ENCODE measurements around the gene PIEZO1. TPM values are rescaled to one million over a fixed set of nuclear protein-coding genes. Genes with fewer than 3 reads are reported as not detected.

The PIEZO1 gene
- total and polyA plus RNA-seq, 2 donors (not counting 1 experiment from before 2014, with no cell fraction given): 94.5 to 313 TPM

GRCh38 chr16:88726408-88726749 lies 58.6 kb downstream of the PIEZO1 start:
- no peaks in the 10 kb centered on the region for H3K4me1 ChIP-seq (ENCODE audit: control insufficient read depth, extremely low read depth, insufficient read depth, low read length)
- H3K27ac ChIP-seq (ENCODE audit: insufficient read depth, low read length): no peak overlapping the region
- H3K79me2 ChIP-seq (ENCODE audit: control insufficient read depth, insufficient read depth, low read length): peaks cover 2% of the 10 kb centered on the region
- H3K4me3 ChIP-seq (replicated peaks in 1 of 4; ENCODE audit: control extremely low read depth in 1 of 4, insufficient read depth in 1 of 4, low read depth in 3 of 4, low read length in 4 of 4): no peak overlapping the region
- no peak overlapping the region for H3K4me2 ChIP-seq (ENCODE audit: extremely low read depth, insufficient read depth, low read length)
- no peak overlapping the region for H3K9ac ChIP-seq (ENCODE audit: insufficient read depth, low read length)
- H2AFZ ChIP-seq (ENCODE audit: low read length): no peak overlapping the region
- no peaks in the 10 kb centered on the region for H4K20me1 ChIP-seq (ENCODE audit: control insufficient read depth, extremely low read depth, insufficient read depth, low read length)
- no peaks in the 10 kb centered on the region for H3K9me3 ChIP-seq (ENCODE audit: control insufficient read depth, insufficient read depth, low read depth, low read length)
- TF ChIP-seq, protein P1, sequence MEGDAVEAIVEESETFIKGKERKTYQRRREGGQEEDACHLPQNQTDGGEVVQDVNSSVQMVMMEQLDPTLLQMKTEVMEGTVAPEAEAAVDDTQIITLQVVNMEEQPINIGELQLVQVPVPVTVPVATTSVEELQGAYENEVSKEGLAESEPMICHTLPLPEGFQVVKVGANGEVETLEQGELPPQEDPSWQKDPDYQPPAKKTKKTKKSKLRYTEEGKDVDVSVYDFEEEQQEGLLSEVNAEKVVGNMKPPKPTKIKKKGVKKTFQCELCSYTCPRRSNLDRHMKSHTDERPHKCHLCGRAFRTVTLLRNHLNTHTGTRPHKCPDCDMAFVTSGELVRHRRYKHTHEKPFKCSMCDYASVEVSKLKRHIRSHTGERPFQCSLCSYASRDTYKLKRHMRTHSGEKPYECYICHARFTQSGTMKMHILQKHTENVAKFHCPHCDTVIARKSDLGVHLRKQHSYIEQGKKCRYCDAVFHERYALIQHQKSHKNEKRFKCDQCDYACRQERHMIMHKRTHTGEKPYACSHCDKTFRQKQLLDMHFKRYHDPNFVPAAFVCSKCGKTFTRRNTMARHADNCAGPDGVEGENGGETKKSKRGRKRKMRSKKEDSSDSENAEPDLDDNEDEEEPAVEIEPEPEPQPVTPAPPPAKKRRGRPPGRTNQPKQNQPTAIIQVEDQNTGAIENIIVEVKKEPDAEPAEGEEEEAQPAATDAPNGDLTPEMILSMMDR (conservative IDR thresholded peaks at IDR 0.05 in 1 of 2, IDR thresholded peaks at IDR 0.05 in 1 of 2; ENCODE audit: low read depth in 1 of 2, low read length in 2 of 2): no peak
- TF ChIP-seq EZH2 (IDR thresholded peaks at IDR 0.05; ENCODE audit: low read length, missing control alignments): no peak
- DNase-seq (ENCODE audit: low read depth in 2 of 2): no peak
- H3K36me3 ChIP-seq (ENCODE audit: control insufficient read depth, insufficient read depth, low read length): peaks cover 53% of the 10 kb centered on the region
- no peaks in the 10 kb centered on the region for H3K27me3 ChIP-seq (ENCODE audit: control insufficient read depth, insufficient read depth, low read length)

DNA sequence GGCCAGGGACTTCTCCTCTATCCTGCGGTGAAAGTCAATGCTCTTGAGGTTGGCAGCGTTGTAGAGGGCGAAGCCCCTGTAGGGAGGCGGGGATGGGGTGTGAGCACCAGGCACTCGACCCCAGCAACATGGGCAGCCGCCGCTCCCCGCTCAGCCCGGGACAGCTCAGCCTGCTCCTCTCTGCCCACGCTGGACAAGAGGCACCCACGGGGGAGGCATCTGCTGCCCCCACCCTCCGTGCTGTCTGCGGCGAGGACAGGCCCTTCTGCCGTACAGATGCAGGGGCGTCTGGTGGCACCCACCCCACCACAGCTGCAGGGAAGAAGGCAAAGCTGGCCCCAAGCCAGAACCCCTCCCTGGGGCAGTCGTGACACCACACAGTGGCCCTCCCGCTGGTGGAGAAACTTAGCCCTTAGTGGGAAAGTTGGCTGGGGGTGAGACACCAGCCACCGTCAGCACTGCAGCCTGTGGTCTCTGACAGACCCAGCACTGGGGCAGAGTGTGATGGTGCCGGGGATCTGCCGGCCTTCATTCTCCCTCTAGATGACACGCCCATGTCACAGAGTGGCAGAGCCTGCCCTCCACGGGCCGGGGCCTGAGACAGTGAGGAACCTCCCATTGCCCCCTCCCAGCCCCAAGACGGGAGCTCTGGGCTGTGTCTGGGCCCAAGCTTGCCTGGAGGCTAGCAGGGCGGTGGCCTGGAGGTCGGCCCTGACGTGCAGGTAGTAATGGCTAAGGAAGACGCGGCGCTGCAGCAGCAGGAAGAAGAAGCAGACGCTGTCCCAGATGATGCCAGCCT lies 59.2 kb downstream of the PIEZO1 start:
- no peaks in the 10 kb centered on the region for H3K4me1 ChIP-seq (ENCODE audit: control insufficient read depth, extremely low read depth, insufficient read depth, low read length)
- H3K9me3 ChIP-seq (ENCODE audit: control insufficient read depth, insufficient read depth, low read depth, low read length): no peaks in the 10 kb centered on the region
- DNase-seq (ENCODE audit: low read depth in 2 of 2): no peak
- no peak overlapping the region for H3K4me3 ChIP-seq (replicated peaks in 1 of 4; ENCODE audit: control extremely low read depth in 1 of 4, insufficient read depth in 1 of 4, low read depth in 3 of 4, low read length in 4 of 4)
- H3K9ac ChIP-seq (ENCODE audit: insufficient read depth, low read length): no peak overlapping the region
- peaks cover 53% of the 10 kb centered on the region for H3K36me3 ChIP-seq (ENCODE audit: control insufficient read depth, insufficient read depth, low read length)
- H2AFZ ChIP-seq (ENCODE audit: low read length): no peak overlapping the region
- peaks cover 2% of the 10 kb centered on the region for H3K79me2 ChIP-seq (ENCODE audit: control insufficient read depth, insufficient read depth, low read length)
- H3K4me2 ChIP-seq (ENCODE audit: extremely low read depth, insufficient read depth, low read length): no peak overlapping the region
- TF ChIP-seq EZH2 (IDR thresholded peaks at IDR 0.05; ENCODE audit: low read length, missing control alignments): no peak
- TF ChIP-seq, protein P1 (conservative IDR thresholded peaks at IDR 0.05 in 1 of 2, IDR thresholded peaks at IDR 0.05 in 1 of 2; ENCODE audit: low read depth in 1 of 2, low read length in 2 of 2): no peak
- H3K27ac ChIP-seq (ENCODE audit: insufficient read depth, low read length): no peak overlapping the region
- H4K20me1 ChIP-seq (ENCODE audit: control insufficient read depth, extremely low read depth, insufficient read depth, low read length): no peaks in the 10 kb centered on the region
- H3K27me3 ChIP-seq (ENCODE audit: control insufficient read depth, insufficient read depth, low read length): no peaks in the 10 kb centered on the region

- Histone ChIP-seq H3K27me3 (ENCODE audit: control insufficient read depth, insufficient read depth, low read length) (no peaks in the 10 kb centered on the region), H3K4me3 (replicated peaks in 1 of 4; ENCODE audit: control extremely low read depth in 1 of 4, insufficient read depth in 1 of 4, low read depth in 3 of 4, low read length in 4 of 4) (no peak overlapping the region), H3K36me3 (ENCODE audit: control insufficient read depth, insufficient read depth, low read length) (peaks cover 57% of the 10 kb centered on the region), H3K4me1 (ENCODE audit: control insufficient read depth, extremely low read depth, insufficient read depth, low read length) (no peaks in the 10 kb centered on the region), H3K79me2 (ENCODE audit: control insufficient read depth, insufficient read depth, low read length) (peaks cover 2% of the 10 kb centered on the region), H4K20me1 (ENCODE audit: control insufficient read depth, extremely low read depth, insufficient read depth, low read length) (no peaks in the 10 kb centered on the region), H3K9ac (ENCODE audit: insufficient read depth, low read length) (no peak overlapping the region), H2AFZ (ENCODE audit: low read length) (no peak overlapping the region), H3K27ac (ENCODE audit: insufficient read depth, low read length) (no peak overlapping the region), H3K4me2 (ENCODE audit: extremely low read depth, insufficient read depth, low read length) (no peak overlapping the region), H3K9me3 (ENCODE audit: control insufficient read depth, insufficient read depth, low read depth, low read length) (no peaks in the 10 kb centered on the region)
- TF ChIP-seq, protein P1 (conservative IDR thresholded peaks at IDR 0.05 in 1 of 2, IDR thresholded peaks at IDR 0.05 in 1 of 2; ENCODE audit: low read depth in 1 of 2, low read length in 2 of 2): no peak
- no peak for TF ChIP-seq EZH2 (IDR thresholded peaks at IDR 0.05; ENCODE audit: low read length, missing control alignments)
- no peak for DNase-seq (ENCODE audit: low read depth in 2 of 2)
These were observed 60.0 kb downstream of the PIEZO1 start for GRCh38 chr16:88724855-88725555.

Data from fibroblast of lung (primary cell).